Measurements from ENCODE around the gene ASMTL.
"Not testable (repeated sequence)": the region's sequence is repeated elsewhere in the genome, so short reads cannot be mapped to it uniquely, and the experiment has no call there.

The ASMTL gene

DNA sequence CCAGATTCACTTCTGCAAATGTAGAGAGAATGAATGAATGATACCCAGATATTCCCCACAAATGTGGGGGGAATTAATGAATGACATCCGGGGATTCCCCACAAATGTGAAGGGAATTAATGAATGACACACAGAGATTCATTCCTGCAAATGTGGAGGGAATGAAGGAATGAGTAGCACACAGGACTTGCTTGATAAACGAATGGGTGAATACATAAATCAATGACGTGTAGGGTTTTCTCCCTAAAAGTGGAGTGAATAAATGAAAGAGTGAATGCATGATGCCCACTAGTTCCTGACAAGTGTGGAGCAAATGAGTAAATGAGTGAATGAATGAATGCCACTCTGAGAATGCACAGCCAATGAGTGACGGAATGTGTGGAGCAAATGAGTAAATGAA, 38.5 kb upstream of the ASMTL start:
- H3K4me2 ChIP-seq (ENCODE audit: low read length); H3K4me1 ChIP-seq (ENCODE audit: control insufficient read depth in 1 of 2, insufficient read depth in 2 of 2, low read length in 2 of 2); H2AK5ac ChIP-seq (ENCODE audit: low read length); DNase-seq; H3K27ac ChIP-seq (ENCODE audit: low read depth, low read length); H3K14ac ChIP-seq (ENCODE audit: low read length); H3K9me3 ChIP-seq (ENCODE audit: insufficient read depth, low read depth, low read length); H3K4ac ChIP-seq (ENCODE audit: low read depth, low read length); H3K23ac ChIP-seq (ENCODE audit: low read length); H2BK5ac ChIP-seq (ENCODE audit: low read depth, low read length, poor library complexity); H2BK12ac ChIP-seq (ENCODE audit: low read length); H2BK120ac ChIP-seq (ENCODE audit: insufficient read depth, low read length, poor library complexity); H3K36me3 ChIP-seq (ENCODE audit: control insufficient read depth in 1 of 2, insufficient read depth in 2 of 2, low read length in 2 of 2); H4K12ac ChIP-seq (ENCODE audit: low read depth, low read length); H3K18ac ChIP-seq (ENCODE audit: low read length); H3K27me3 ChIP-seq (ENCODE audit: insufficient read depth, low read length); H3K79me2 ChIP-seq (ENCODE audit: control insufficient read depth, insufficient read depth, low read length, poor library complexity); H3K79me1 ChIP-seq (ENCODE audit: low read length); H2AFZ ChIP-seq (ENCODE audit: insufficient read depth, low read length, poor library complexity); H4K8ac ChIP-seq (ENCODE audit: low read depth, low read length); H3K9ac ChIP-seq (ENCODE audit: low read length); H4K91ac ChIP-seq (ENCODE audit: low read depth, low read length); H3K4me3 ChIP-seq (ENCODE audit: low read depth, low read length): not testable (repeated sequence)
- WGBS (ENCODE audit: extremely low coverage, insufficient coverage, insufficient read length): no CpG with 5 or more reads among the region's 4 CpGs

- H3K23ac ChIP-seq (ENCODE audit: low read length); H3K9me3 ChIP-seq (ENCODE audit: insufficient read depth, low read depth, low read length); H2BK120ac ChIP-seq (ENCODE audit: insufficient read depth, low read length, poor library complexity); DNase-seq; H3K4me3 ChIP-seq (ENCODE audit: low read depth, low read length); H3K4me1 ChIP-seq (ENCODE audit: control insufficient read depth in 1 of 2, insufficient read depth in 2 of 2, low read length in 2 of 2); H4K12ac ChIP-seq (ENCODE audit: low read depth, low read length); H4K8ac ChIP-seq (ENCODE audit: low read depth, low read length); H3K27ac ChIP-seq (ENCODE audit: low read depth, low read length); H3K4me2 ChIP-seq (ENCODE audit: low read length); H3K14ac ChIP-seq (ENCODE audit: low read length); H3K4ac ChIP-seq (ENCODE audit: low read depth, low read length); H2AK5ac ChIP-seq (ENCODE audit: low read length); H3K9ac ChIP-seq (ENCODE audit: low read length); H3K27me3 ChIP-seq (ENCODE audit: insufficient read depth, low read length); H4K91ac ChIP-seq (ENCODE audit: low read depth, low read length); H2BK12ac ChIP-seq (ENCODE audit: low read length); H3K79me1 ChIP-seq (ENCODE audit: low read length); H2BK5ac ChIP-seq (ENCODE audit: low read depth, low read length, poor library complexity); H2AFZ ChIP-seq (ENCODE audit: insufficient read depth, low read length, poor library complexity); H3K36me3 ChIP-seq (ENCODE audit: control insufficient read depth in 1 of 2, insufficient read depth in 2 of 2, low read length in 2 of 2); H3K18ac ChIP-seq (ENCODE audit: low read length); H3K79me2 ChIP-seq (ENCODE audit: control insufficient read depth, insufficient read depth, low read length, poor library complexity): not testable (repeated sequence)
- no CpG with 5 or more reads among the region's 1 CpG for WGBS (ENCODE audit: extremely low coverage, insufficient coverage, insufficient read length)
Observed at GRCh38 chrX:1490723-1491122, 38.0 kb upstream of the ASMTL start.

DNA sequence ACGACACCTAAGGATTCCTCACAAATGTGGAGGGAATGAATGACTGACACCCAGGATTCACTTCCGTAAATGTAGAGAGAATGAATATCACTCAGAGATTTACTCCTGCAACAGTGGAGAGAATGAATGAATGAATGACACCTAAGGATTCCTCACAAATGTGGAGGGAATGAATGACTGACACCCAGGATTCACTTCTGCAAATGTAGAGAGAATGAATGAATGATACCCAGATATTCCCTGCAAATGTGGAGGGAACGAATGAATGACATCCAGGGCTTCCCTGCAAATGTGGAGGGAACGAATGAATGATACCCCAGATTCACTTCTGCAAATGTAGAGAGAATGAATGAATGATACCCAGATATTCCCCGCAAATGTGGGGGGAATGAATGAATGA, 36.6 kb upstream of the ASMTL start:
- not testable (repeated sequence) for DNase-seq; H4K8ac ChIP-seq (ENCODE audit: low read depth, low read length); H3K23ac ChIP-seq (ENCODE audit: low read length); H3K4ac ChIP-seq (ENCODE audit: low read depth, low read length); H3K79me2 ChIP-seq (ENCODE audit: control insufficient read depth, insufficient read depth, low read length, poor library complexity); H3K4me1 ChIP-seq (ENCODE audit: control insufficient read depth in 1 of 2, insufficient read depth in 2 of 2, low read length in 2 of 2); H3K79me1 ChIP-seq (ENCODE audit: low read length); H2BK12ac ChIP-seq (ENCODE audit: low read length); H3K36me3 ChIP-seq (ENCODE audit: control insufficient read depth in 1 of 2, insufficient read depth in 2 of 2, low read length in 2 of 2); H2AFZ ChIP-seq (ENCODE audit: insufficient read depth, low read length, poor library complexity); H2BK120ac ChIP-seq (ENCODE audit: insufficient read depth, low read length, poor library complexity); H3K14ac ChIP-seq (ENCODE audit: low read length); H4K12ac ChIP-seq (ENCODE audit: low read depth, low read length); H3K4me3 ChIP-seq (ENCODE audit: low read depth, low read length); H3K18ac ChIP-seq (ENCODE audit: low read length); H3K9ac ChIP-seq (ENCODE audit: low read length); H2BK5ac ChIP-seq (ENCODE audit: low read depth, low read length, poor library complexity); H3K27me3 ChIP-seq (ENCODE audit: insufficient read depth, low read length); H3K9me3 ChIP-seq (ENCODE audit: insufficient read depth, low read depth, low read length); H2AK5ac ChIP-seq (ENCODE audit: low read length); H4K91ac ChIP-seq (ENCODE audit: low read depth, low read length); H3K4me2 ChIP-seq (ENCODE audit: low read length); H3K27ac ChIP-seq (ENCODE audit: low read depth, low read length)
- WGBS (ENCODE audit: extremely low coverage, insufficient coverage, insufficient read length): no CpG with 5 or more reads among the region's 5 CpGs

DNA sequence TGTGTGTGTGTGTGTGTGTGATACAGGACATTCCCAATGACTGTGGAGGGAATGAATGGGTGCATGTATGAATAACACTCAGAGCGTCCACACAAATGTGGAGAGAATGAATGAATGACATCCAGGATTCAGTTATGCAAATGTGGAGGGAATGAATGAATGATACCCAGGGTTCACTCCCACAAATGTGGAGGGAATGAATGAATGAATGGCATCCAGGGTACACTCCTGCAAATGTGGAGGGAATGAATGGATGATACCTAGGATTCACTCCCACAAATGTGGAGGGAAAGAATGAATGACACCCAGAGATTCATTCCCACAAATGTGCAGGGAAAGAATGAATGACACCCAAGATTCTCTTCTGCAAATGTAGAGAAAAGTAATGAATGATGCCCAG, 36.0 kb upstream of the ASMTL start:
- no CpG with 5 or more reads among the region's 1 CpG for WGBS (ENCODE audit: extremely low coverage, insufficient coverage, insufficient read length)
- no peaks in the 10 kb centered on the region for H3K79me2 ChIP-seq (ENCODE audit: control insufficient read depth, insufficient read depth, low read length, poor library complexity)

More for the DNA sequence above, 36.0 kb upstream of the ASMTL start:
- H2BK5ac ChIP-seq (ENCODE audit: low read depth, low read length, poor library complexity): no peak overlapping the region
- H3K27ac ChIP-seq (ENCODE audit: low read depth, low read length): no peak overlapping the region
- peaks cover 2% of the 10 kb centered on the region for H3K79me1 ChIP-seq (ENCODE audit: low read length)
- no peak overlapping the region for H4K8ac ChIP-seq (ENCODE audit: low read depth, low read length)
- H3K9ac ChIP-seq (ENCODE audit: low read length): no peak overlapping the region
- H3K18ac ChIP-seq (ENCODE audit: low read length): no peak overlapping the region
- H4K91ac ChIP-seq (ENCODE audit: low read depth, low read length): no peak overlapping the region
- H2AFZ ChIP-seq (ENCODE audit: insufficient read depth, low read length, poor library complexity): no peak overlapping the region
- H2BK120ac ChIP-seq (ENCODE audit: insufficient read depth, low read length, poor library complexity): no peak overlapping the region
- H3K23ac ChIP-seq (ENCODE audit: low read length): no peak overlapping the region
- no peak overlapping the region for H2AK5ac ChIP-seq (ENCODE audit: low read length)
- DNase-seq: no peak
- no peak overlapping the region for H3K14ac ChIP-seq (ENCODE audit: low read length)
- H3K4me2 ChIP-seq (ENCODE audit: low read length): no peak overlapping the region
- peaks cover 3 to 4% of the 10 kb centered on the region in 2 experiments for H3K4me1 ChIP-seq (ENCODE audit: control insufficient read depth in 1 of 2, insufficient read depth in 2 of 2, low read length in 2 of 2)
- H3K4ac ChIP-seq (ENCODE audit: low read depth, low read length): no peak overlapping the region
- no peak overlapping the region for H4K12ac ChIP-seq (ENCODE audit: low read depth, low read length)
- peaks cover 4% of the 10 kb centered on the region for H3K27me3 ChIP-seq (ENCODE audit: insufficient read depth, low read length)
- no peak overlapping the region for H3K4me3 ChIP-seq (ENCODE audit: low read depth, low read length)
- peaks cover 4% of the 10 kb centered on the region for H3K9me3 ChIP-seq (ENCODE audit: insufficient read depth, low read depth, low read length)
- no peaks in the 10 kb centered on the region for H3K36me3 ChIP-seq (ENCODE audit: control insufficient read depth in 1 of 2, insufficient read depth in 2 of 2, low read length in 2 of 2)
- no peak overlapping the region for H2BK12ac ChIP-seq (ENCODE audit: low read length)

All from trophoblast cell (in vitro differentiated cells and primary cell).